ENCODE results near the gene ARID3B. TPM values are rescaled to one million over a fixed set of nuclear protein-coding genes. Genes with fewer than 3 reads are reported as not detected.

ARID3B gene
- total and polyA plus RNA-seq, 12 donors, result 1.0 to 7.1 (median 3.5) TPM

DNA sequence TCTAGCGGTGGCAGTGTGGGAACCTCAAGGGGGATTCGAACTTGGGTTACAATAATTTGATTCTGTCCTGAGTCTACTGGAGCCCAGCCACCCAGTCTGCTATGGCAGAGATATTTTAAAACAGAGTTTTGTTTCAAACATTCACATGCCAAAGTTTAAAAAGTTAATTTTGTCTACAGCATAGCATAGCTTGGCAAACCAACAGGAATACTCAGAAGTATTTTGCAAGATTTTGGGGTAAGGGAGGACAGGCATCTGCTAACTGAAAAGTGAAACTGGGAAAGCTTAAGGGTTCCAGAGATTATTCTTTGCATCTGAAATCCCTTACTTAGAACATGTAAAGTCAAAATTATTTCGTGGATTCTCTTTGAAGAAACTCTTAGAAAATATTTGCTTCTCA is 6.6 kb downstream of the ARID3B start:
- no peaks in the 10 kb centered on the region for H3K27me3 ChIP-seq
- DNase-seq, result no peak
- no peak overlapping the region for H3K27ac ChIP-seq
- 77 to 94% (median 82%) methylated on average over 3 of the region's 3 CpGs for WGBS, 4 donors
- H3K4me1 ChIP-seq (replicated peaks in 1 of 2), result peaks cover 7 to 23% of the 10 kb centered on the region in 2 donors
- peaks cover 0 to 4% of the 10 kb centered on the region in 2 donors for H3K36me3 ChIP-seq (replicated peaks in 1 of 2)
- TF ChIP-seq, protein P1, sequence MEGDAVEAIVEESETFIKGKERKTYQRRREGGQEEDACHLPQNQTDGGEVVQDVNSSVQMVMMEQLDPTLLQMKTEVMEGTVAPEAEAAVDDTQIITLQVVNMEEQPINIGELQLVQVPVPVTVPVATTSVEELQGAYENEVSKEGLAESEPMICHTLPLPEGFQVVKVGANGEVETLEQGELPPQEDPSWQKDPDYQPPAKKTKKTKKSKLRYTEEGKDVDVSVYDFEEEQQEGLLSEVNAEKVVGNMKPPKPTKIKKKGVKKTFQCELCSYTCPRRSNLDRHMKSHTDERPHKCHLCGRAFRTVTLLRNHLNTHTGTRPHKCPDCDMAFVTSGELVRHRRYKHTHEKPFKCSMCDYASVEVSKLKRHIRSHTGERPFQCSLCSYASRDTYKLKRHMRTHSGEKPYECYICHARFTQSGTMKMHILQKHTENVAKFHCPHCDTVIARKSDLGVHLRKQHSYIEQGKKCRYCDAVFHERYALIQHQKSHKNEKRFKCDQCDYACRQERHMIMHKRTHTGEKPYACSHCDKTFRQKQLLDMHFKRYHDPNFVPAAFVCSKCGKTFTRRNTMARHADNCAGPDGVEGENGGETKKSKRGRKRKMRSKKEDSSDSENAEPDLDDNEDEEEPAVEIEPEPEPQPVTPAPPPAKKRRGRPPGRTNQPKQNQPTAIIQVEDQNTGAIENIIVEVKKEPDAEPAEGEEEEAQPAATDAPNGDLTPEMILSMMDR (IDR thresholded peaks at IDR 0.05), result no peak
- no peak for TF ChIP-seq POLR2A (IDR thresholded peaks at IDR 0.05)
- intact Hi-C loops (cut with DNase I), result loop anchor here in 1 of 2 donors (10.0 kb wide), 1 partner anchor 67 kb away; the partner anchor contains the start of gene CLK3
- H3K9me3 ChIP-seq (replicated peaks in 1 of 3), result no peaks in the 10 kb centered on the region
- H3K4me3 ChIP-seq, result no peak overlapping the region

DNA sequence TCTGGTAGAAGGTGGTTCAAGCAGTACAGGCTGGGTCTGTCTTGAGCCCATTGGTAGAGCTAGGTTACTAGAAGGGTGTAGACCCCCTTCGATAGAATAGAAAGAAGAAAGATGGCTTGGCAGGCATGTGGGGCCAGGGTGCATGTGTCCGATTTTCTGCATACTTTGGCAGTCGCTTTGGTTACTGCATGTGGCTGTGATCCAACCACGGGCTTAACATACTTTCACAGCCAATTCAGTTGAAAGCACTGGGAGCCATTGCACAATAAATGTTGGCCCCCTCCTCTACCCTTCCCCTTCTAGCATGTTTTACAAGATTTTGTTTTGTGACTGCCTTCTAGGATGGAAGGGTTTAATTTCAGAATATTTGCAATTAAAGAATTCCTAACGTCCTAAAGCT is 7.2 kb downstream of the ARID3B start:
- intact Hi-C loops (cut with DNase I), result loop anchor here in 1 of 2 donors (10.0 kb wide), 1 partner anchor 67 kb away; the partner anchor contains the start of gene CLK3
- Histone ChIP-seq H3K27ac (no peak overlapping the region), H3K9me3 (replicated peaks in 1 of 3) (no peaks in the 10 kb centered on the region), H3K4me3 (no peak overlapping the region), H3K27me3 (no peaks in the 10 kb centered on the region), H3K4me1 (replicated peaks in 1 of 2) (peaks cover 7 to 21% of the 10 kb centered on the region in 2 donors), H3K36me3 (replicated peaks in 1 of 2) (peaks cover 0 to 4% of the 10 kb centered on the region in 2 donors)
- 81 to 99% (median 85%) methylated on average over 5 of the region's 5 CpGs for WGBS, 4 donors
- TF ChIP-seq, protein P1 (IDR thresholded peaks at IDR 0.05), result no peak
- no peak for TF ChIP-seq POLR2A (IDR thresholded peaks at IDR 0.05)
- no peak for DNase-seq

DNA sequence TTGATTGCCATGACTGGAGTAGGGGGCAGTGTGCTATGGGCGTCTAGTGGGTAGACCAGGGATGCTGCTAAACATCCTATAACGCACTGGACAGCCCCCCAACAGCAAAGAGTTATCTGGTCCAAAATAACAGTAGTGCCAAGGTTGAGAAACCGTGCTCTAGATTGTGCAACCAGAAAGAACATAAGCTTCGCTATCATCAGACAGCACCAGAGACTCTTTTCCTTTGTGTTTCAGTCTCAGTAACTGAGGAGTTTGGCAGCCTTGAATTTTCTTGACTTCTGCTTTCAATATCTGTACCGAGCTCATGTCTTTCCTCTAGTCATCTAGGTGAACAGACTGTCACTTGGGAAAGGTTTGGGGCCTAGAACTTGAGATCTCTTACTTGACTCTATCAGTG is 8.8 kb downstream of the ARID3B start:
- Histone ChIP-seq H3K4me1 (replicated peaks in 1 of 2) (peaks cover 7 to 21% of the 10 kb centered on the region in 2 donors), H3K9me3 (replicated peaks in 1 of 3) (no peaks in the 10 kb centered on the region), H3K27me3 (no peaks in the 10 kb centered on the region), H3K4me3 (no peak overlapping the region), H3K36me3 (replicated peaks in 1 of 2) (peaks cover 0 to 4% of the 10 kb centered on the region in 2 donors), H3K27ac (no peak overlapping the region)
- 81 to 94% (median 89%) methylated on average over 4 to 5 of the region's 5 CpGs for WGBS, 4 donors
- TF ChIP-seq, protein P1 (IDR thresholded peaks at IDR 0.05), result no peak
- TF ChIP-seq POLR2A (IDR thresholded peaks at IDR 0.05), result no peak
- intact Hi-C loops (cut with DNase I), result loop anchor here in 1 of 2 donors (10.0 kb wide), 1 partner anchor 65 kb away; the partner anchor contains the start of gene CLK3
- no peak for DNase-seq

DNA sequence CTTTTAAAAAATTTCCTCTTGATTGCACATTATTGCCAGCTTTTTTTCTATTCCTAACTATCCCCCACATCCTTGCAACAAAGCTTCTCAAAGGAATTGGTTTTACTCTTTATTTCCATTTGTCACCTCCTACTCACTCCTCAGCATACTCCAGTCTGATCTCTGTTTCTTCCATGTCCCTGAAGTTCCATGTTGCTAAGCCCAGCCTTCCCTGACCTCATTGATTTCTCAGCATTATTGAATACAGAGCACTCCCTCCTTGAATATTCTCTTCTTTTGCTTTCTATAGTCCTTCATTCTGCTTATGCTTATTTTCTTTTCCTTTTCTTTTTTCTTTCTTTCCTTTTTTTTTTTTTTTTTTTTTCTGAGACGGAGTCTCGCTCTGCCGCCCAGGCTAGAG is 10.7 kb downstream of the ARID3B start:
- intact Hi-C loops (cut with DNase I), result no loop called here
- peaks cover 2 to 3% of the 10 kb centered on the region in 2 donors for H3K4me1 ChIP-seq (replicated peaks in 1 of 2)
- no peaks in the 10 kb centered on the region for H3K9me3 ChIP-seq (replicated peaks in 1 of 3)
- H3K27ac ChIP-seq, result no peak overlapping the region
- WGBS, 4 donors, result 96 to 100% (median 96%) methylated on average over 3 of the region's 3 CpGs
- H3K4me3 ChIP-seq, result no peak overlapping the region
- TF ChIP-seq, protein P1 (IDR thresholded peaks at IDR 0.05), result no peak
- no peak for TF ChIP-seq POLR2A (IDR thresholded peaks at IDR 0.05)
- DNase-seq, result no peak
- peaks cover 0 to 4% of the 10 kb centered on the region in 2 donors for H3K36me3 ChIP-seq (replicated peaks in 1 of 2)
- no peaks in the 10 kb centered on the region for H3K27me3 ChIP-seq

Measured in adrenal gland (tissue), 12 donors.